Measurements from ENCODE around the gene ZIC4. TPM values are rescaled to one million over a fixed set of nuclear protein-coding genes. Genes with fewer than 3 reads are reported as not detected.

Gene ZIC4
- total and polyA plus RNA-seq, 2 of the 8 experiments (the other 6 are each of a cell fraction or from before 2014, with no cell fraction given): 0.03 to 0.13 TPM

- TF ChIP-seq SIN3A (conservative IDR thresholded peaks at IDR 0.05 in 1 of 2, IDR thresholded peaks at IDR 0.05 in 1 of 2; ENCODE audit: low read depth in 1 of 2, low read length in 2 of 2): 0 out of 4 replicates have a peak, but pooled peaks of 1 of the 2 experiments have one; percentile 52
These were observed 45.5 kb downstream of the ZIC4 start (continued) for GRCh38 chr3:147360646-147361453.

Measured in H1 (cell line).